Embryonic facial prominence (tissue), 1 donor: ENCODE results near the gene AXL.
"Not testable (repeated sequence)": the region's sequence is repeated elsewhere in the genome, so short reads cannot be mapped to it uniquely, and the experiment has no call there.

Experiments used
- DNase-seq: peaks from one replicate; pipeline ENCODE4 v3.0.0-alpha.2; 2016; ENCODE audit errors: extremely low spot score

The AXL gene

DNA sequence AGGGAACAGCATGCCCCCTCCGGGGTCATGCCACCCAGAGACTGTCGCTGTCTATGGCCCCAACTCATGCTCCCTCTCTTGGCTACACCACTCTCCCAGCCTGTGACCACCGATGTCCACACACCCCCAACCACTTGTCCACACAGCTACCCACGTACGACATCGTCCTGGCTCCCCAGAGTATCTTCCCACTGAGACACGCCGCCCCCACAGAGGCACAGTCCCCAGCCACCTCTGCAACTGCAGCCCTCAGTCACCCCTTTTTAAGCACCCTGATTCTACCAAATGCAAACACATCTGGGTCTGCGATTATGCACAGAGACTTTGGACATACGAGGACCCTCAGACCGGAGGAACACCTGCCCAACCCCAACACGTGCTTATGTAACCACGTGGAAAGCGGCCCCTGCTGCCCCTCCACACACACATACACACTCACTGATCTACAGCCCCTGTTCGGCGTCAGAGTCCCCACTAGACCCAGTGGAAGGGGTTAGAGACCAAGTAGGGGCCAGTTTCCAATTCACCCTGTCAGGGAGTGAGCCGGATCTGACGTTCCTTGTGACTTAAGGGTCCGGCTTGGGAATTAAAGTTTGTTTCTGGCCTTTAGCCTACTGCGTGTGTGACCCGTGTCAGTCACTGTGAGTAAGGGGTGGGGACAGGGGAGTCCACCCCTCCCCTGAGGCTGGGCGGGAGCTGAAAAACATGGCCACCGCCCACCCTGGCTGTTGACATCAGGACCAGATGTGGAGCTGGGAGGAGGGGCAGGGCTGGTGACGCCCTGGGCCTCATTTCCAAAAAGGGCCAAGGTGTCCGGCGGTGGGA lies 11.9 kb upstream of the AXL start:
- no peak for DNase-seq

DNA sequence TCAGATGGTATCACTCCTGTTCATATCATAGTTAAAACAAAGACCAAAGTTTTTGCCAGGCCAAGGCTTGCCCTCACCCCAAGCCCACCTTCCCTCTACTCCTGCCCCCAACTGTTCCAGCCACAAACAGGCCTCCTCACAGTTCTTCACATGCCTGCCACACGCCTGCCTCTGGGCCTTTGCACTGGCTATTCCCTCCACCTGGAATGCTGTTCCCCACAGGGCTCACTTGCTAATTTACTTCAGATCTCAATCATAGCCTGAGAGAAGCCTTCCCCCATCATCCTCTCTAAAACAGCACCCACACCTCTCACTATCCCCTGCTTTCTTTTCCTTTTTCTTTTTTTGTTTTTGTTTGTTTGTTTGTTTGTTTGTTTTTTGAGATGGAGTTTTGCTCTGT lies 4.9 kb upstream of the AXL start:
- no peak for DNase-seq

DNA sequence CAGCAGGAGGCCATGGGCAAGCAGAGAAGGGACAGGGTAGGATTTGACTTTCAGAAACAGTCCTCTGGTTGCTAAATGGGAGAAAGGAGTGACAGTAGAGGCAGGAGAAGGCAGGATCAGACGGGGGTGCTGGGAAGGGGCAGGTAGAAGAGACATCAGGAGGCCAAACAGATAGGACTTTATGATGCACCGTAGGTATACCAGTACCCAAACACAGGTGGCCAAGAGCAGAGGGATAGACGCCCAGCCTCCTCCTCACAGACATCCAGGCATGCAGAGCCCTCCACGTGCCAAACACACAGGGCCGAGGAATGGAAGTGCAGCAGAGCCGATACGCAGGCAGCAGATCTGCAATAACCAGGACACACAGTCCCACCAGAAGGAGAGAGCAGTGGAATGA lies 1.3 kb upstream of the AXL start:
- no peak for DNase-seq

DNA sequence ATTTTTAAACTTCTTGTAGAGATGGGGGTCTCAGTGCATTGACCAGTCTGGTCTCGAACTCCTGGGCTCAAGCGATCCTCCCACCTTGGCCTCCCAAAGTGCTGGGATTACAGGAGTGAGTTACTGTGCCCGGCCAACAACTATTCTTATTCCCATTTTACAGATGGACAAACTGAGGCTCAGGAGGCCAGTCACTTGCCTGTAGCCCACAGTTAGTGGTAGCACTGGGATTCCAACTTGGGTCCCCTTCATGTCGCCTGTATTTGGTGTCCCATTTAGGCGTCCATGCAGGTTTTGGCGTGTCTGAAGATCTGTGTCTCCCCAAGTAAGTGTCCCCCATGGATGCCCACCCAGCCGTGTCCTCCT lies 791 bp upstream of the AXL start:
- no peak for DNase-seq

DNA sequence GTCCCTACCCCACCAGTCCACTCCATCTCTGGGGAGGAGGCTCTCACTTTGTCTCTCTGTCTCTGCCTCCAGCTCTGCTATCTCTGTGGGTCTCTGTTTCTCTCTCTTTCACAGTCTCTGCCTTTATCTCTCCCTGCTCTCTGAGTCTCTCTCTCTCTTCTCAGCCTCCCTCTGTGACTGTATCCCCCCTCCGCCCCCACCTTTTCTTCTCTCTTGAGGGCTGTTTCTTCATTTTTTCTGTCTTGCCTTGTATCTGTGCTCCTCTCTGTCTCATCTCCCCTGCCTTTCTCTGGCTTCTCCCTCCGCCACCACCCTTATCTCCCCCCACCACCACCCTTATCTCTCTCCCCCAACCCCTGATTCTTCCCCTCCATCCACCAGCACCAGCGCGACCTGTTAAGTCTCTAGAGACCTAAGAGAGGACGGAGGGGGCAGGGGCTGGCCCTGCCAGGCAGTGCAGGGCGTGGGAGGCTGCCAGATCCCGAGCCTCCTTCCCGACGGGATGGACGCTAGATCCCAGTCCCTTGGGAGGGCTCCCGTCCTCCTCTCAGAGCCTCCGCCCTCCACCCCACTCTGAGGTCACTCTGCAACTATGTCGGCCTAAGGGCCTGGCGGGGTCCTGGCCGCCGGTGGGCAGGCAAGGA lies 1.0 kb downstream of the AXL start:
- no peak for DNase-seq

DNA sequence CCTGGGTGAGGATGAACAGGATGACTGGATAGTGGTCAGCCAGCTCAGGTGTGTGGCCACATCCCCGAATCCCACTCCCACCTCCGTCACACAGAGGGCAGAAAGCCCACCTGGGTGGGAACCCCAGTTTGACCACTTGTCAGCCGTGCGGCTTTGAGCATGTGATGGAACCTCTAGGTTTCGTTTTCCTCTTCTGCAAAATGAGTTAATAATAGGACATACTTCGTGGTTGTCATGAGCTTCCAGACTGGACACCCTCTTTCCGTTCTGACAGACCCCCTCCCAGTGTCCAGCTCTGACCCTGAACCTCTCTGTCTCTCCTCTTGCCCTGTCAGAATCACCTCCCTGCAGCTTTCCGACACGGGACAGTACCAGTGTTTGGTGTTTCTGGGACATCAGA lies 1.8 kb downstream of the AXL start:
- no peak for DNase-seq

DNA sequence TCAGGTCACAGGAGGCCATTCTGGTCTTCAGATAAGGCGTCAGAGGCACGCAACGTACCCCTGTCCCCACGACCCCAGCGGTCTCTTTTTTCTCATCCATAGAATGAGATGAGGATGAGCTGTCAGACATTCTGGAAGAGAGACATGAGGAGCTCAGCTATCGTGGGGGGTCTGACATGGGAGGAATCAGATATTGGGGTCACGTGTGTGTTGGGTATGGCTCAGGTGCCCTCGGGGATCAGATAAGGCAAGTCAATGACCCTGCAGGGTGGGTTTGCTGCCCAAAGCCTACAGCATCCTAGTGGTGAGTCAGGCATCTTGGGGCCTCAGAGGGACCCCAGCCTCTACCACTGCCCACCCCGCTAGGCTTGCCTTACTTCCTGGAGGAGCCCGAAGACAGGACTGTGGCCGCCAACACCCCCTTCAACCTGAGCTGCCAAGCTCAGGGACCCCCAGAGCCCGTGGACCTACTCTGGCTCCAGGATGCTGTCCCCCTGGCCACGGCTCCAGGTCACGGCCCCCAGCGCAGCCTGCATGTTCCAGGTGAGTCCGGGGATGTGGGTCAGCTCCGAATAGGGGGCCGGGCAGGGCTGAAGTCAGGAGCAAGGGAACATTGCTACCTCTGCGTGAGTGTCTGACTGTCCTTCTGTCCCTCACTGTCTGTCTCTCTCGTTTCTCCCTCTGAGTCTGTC lies 2.6 kb downstream of the AXL start:
- DNase-seq, result no peak

DNA sequence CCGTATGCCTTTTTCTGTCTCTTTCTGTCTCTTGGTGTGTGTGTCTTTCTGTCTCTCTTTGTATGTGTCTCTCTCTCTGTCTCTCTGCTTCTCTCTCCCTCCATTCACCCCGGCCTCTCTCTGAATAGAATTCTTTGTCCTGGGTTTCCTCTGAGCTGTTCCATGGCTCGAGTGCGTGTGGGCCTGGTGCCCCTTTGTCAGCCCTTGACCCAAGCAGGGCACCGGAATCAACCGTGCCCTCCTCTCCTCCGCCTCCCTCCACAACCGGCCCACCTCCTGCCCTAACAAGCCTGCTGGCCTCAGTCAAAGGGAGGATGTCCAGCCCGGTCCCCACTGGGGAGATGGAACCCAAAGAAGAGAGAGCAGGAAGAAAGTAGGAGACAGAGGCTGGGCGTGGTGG lies 3.2 kb downstream of the AXL start:
- no peak for DNase-seq

DNA sequence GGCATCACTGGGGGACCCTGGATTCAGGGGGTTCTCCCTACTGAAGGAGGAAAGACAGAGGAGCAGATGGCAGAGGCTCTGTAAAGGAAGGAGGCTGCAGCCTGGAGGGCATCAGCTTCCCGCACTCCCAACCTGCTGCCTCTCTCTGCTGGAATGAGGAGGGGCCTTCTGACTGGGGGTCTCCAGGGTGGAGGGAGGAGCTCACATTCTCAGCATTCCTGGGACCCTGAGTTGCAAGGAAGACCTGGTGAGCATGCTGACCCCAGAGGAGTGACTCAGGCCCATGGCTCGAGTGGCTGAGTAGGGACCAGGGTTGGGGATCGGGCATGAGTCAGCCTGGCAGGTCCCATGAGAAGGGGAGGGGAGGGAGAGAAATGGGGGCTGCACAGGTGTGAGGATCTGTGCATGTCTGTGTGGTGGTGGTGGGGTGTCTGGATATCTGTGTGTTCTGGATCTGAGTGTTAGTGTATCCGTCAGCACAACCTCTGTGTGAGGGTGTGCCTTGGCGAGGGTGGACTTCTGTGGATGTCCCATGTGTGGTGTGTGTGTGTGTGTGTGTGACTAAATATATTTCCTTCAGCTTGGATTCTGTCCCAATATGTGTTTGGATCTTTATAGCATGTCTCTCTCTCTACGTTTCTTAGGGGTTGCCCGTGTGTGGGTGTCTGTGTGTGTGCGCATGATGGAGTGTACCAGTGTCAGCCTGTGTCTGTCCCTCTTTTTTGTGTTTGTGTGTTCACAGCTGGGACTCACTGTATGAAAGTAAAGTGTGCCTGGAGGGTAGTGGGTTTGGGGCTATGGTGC lies 4.6 kb downstream of the AXL start:
- no peak for DNase-seq

DNA sequence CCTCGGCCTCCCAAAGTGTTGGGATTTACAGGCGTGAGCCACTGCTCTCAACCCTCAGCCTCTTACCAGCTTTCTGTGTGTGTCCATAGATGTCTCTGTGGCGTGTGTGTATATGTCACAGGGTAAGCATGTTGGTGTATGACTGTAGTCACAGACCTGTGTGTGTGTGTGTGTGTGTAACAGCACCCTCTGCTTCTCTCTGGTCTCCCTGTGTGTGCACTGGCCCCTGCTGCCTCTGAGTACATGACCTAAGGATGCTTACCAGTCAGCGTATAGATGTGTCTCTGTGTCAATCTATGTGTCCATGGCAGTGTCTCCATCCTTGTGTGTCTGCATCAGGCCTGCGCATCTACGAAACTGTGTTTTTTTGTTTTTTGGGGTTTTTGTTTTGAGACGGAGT lies 5.6 kb downstream of the AXL start:
- no peak for DNase-seq

DNA sequence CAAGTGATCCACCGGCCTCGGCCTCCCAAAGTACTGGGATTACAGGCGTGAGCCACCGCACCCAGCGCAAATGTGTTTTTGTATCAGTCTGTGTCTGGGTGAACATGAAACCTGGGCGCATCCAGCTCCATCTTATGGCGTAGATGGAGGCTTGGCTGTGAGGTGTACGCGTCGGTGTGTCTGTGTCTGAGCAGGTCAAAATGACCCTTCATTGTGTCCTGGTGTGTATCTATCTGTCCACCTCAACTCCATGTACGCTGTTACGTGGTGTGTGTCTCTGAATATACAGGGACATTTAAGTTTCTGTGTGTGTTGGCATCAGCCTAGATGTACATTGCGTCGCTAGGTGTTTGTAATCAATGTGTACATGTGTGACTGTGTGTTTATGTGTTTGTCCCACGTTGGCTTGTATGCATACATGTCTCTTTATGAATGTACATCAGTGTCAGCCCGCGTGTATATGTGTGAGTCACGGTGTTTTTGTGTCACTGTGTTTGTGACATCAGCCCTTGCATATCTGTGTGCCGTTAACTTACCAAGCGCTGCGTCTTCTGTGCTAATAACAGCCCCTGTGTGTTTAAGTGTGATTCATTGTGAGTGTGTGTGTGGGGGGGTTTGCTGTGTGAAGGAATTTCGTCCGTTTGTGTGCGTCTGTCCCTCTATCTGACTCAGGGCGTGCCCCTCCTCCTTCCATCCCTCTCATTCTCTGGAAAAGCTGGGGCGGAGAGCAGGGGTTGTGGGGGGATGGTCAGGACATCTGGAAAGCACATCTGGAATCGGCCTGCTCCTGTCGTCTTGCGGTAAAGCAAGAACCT lies 6.4 kb downstream of the AXL start:
- peak; percentile 47 for DNase-seq

DNA sequence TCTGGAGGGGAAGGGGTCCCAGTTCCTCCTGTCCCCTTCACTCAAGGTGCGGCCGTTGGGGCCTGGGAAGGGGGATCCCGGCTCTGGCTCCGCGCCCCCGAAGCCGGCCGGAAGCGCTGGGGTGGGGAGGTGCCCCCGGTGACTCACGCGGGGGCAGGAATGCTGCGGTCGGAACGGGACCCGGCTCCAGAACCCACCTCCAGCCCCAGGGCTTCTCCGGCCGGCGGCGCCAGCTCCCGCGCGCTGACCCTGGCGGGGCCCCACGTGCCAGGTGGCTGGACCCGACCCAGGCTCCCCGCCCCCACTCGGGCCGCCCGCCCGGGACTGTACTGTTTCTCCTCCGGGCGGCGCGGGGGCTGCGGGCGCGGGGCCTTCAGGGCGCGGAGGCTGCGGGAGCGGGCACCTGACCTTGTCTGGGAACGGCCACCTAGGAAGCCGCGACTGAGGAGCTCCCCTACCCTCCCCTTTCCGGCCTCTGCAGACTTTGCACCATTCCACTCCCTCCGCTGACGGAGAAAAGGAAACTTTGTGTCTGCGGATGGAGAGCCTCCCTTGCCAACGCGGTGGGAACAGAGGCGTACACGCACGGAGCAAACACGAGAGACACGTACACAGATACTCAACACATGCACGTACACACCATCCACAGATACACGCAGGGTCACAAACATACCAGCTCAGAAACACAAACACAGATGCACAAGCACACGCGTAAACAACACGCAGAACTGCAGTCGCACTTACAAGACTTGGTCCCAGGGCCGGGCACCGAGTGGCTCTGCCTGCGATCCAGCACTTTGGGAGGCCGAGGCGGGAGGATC lies 7.2 kb downstream of the AXL start:
- DNase-seq, result peak; percentile 28

DNA sequence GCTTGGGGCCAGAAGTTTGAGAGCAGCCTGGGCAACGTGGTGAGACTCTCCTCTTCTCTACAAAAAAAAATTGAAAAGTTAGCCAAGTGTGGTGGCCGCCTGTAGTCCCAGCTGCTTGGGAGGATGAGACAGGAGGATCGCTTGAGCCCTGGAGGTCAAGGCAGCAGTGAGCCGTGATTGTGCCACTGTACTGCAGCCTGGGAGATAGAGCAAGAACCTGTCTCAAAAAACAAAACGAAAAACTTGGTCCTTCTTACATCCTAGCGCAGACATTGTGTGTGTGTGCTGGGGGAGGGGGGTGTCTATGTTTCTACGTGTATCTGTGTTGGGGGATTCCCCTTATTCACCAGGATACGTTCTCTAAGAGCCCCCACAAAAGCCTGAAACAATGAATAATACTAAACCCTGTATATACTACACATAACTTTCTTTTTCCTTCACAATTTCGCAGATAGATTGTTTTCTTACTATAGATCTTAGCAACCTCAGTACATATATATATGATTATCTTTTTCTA lies 7.9 kb downstream of the AXL start:
- no peak for DNase-seq

DNA sequence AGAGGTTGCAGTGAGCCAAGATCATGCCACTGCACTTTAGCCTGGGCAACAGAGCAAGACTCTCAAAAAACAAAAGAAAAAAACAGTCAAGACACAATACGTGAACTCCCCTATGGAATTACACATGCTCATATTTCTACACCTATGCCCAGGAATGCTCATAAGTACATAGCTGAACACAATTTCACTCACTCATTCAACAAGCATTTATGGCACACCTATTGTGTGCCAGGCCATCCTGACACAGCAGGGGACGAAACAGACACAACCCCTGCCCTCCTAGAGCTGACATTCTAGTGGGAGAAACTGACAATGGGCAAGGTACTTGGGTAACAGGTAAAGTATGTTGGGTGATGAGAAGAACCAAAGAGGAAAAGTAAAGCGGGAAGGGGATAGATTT lies 9.5 kb downstream of the AXL start:
- no peak for DNase-seq

DNA sequence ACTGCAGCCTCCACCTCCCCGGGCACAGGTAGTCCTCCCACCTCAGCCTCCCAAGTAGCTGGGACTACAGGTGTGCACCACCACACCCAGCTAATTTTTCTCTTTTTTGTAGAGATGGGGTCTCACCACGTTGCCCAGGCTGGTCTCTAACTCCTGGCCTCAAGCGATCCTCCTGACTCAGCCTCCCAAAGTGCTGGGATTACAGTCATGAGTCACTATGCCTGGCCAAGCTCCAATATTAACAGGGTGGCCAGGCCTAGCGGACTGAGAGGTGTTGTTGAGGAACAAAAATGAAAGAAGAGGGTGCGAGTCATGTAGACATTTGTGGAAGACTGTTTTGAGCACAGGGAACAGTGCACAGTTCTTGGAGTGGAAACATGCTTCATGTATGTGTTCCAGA lies 10.3 kb downstream of the AXL start:
- not testable (repeated sequence) for DNase-seq

DNA sequence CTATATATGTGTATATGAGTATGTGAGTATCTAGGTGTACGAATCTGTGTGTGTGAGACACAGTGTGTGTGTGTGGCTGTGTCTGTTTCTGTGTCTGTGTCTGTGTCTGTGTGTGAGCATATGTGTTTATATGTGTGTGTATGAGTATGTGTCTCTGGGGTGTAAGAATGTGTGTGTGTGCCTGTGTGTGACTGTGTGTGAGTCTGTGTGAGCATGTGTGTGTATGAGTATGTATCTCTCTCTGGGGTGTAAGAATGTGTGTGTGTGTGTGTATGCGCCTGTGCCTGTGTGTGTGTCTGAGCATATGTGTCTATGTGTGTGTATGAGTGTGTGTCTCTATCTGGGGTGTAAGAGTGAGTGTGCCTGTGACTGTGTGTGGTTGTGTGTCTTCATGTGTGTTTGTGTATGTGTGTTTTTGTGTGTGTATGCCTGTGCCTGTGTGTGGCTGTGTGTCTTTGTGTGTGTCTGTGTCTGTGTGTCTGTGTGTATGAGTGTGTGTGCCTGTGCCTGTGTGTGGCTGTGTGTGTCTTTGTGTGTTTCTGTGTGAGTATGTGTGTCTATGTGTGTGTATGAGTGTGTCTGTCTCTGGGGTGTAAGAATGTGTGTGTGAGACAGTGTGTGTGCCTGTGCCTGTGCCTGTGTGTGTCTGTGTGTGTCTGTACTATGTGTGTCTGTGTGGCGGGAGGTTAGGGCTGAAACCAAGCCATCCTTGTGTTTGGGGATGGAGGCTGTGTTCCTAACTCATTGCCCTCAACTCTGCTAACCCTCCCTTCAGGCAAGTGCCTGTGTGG lies 11.2 kb downstream of the AXL start:
- no peak for DNase-seq

DNA sequence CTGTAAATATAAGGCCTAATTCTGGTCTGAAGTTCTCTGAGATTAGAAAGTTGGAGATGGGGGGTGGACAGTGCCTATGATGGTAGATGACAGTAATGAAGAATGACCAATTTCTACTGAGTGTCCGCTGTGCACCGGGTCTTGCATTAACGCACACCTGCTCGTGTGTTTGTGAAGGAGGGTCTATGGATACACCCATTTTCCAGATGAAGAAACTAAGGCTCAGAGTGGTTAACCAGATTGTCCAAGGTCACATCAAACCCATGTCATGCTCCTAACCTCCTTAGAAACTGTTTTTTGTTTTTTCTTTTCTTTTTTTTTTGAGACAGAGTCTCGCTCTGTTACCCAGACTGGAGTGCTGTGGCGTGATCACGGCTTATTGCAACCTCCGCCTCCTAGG lies 13.7 kb downstream of the AXL start:
- DNase-seq, result no peak

DNA sequence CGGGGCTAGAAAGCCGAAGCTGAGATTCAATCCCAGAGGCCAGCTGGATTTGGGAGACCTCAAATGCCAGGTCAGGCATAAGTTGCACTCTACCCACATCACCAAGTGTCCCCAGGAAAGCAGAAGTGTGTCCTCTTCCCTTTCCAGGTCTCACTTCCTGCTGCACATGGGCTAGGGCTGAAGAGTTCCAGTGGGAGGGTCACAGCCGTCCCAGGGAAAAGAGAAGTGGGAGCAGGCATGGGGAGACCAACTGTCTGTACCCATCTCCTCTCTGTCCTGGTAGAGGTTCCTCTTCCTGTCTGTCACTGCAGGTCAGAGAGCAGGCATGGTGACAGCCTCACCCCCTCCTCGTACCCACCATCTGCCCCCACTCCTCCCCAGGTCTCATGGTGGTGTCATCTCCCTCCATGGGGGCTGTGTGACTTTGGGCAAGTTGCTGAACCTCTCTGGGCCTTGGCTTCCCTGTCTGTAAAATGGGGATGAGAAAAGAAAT lies 14.8 kb downstream of the AXL start:
- DNase-seq, result no peak

DNA sequence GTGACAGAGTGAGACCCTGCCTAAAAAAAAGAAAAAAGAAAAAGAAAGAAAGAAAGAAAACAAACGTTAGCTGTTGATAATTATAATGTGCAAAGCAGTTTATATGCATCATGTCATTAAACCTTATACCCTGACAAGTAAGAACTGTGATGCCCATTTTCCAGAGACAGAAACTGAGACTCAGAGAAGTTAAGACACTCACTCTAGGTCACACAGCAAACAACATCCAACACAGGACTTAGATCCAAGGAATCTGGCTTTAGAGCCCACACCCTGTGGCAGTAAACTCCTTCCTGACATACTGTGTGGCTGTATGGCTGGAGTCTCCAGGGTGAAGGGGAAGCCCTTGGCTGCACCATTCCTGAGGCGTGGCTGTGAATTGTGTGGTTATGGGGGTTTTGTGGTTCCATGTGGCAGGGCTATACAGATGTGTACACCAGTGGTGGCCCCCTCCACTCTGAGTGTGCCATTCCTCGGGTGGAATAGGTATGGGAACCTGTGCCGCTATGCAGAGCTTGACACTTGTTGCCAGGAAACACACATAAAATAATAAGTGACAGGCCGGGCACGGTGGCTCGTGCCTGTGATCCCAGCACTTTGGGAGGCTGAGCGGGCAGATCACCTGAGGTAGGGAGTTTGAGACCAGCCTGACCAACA lies 15.6 kb downstream of the AXL start:
- no peak for DNase-seq
